Heart right ventricle (tissue), 16 donors: ENCODE data around the gene TAS2R41. TPM values are rescaled to one million over a fixed set of nuclear protein-coding genes. Genes with fewer than 3 reads are reported as not detected.
A peak's percentile ranks its signal among the peaks of the same experiment; 100 is the strongest.

Experiments used
- ATAC-seq, 8 donors: fragments of 200-7000 bp; cut with Tn5 transposase; one replicate each; pipeline ENCODE4 v1.9.1; 2020; ENCODE audit warnings: mild to moderate bottlenecking in 8 of 8, moderate library complexity in 8 of 8, moderate number of reproducible peaks in 1 of 8
- DNase-seq, 2 donors: peaks; one replicate each; pipeline ENCODE4 v3.0.0-alpha.2; 2020
- H3K27ac ChIP-seq, 10 donors: fragments of 200-600 bp; sonication (generic) in 2 of 10; one replicate each; pipeline versions ENCODE4 v1.5.0 to v1.8.0; 2020 to 2022; ENCODE audit warnings: mild to moderate bottlenecking in 3 of 10
- H3K27me3 ChIP-seq, 7 donors: fragments of 200-600 bp; one replicate each; pipeline ENCODE4 v1.8.0; 2021 to 2022; ENCODE audit warnings: mild to moderate bottlenecking in 2 of 7
- H3K36me3 ChIP-seq, 9 donors: fragments of 200-600 bp; sonication (generic) in 1 of 9; one replicate each; pipeline versions ENCODE4 v1.5.0 to v1.8.0; 2020 to 2022; ENCODE audit warnings: mild to moderate bottlenecking in 2 of 9
- H3K4me1 ChIP-seq, 9 donors: fragments of 200-600 bp; sonication (generic) in 1 of 9; one replicate each; pipeline versions ENCODE4 v1.5.0 to v1.8.0; 2020 to 2022; ENCODE audit warnings: mild to moderate bottlenecking in 4 of 9
- H3K4me3 ChIP-seq, 10 donors: fragments of 200-600 bp; sonication (generic) in 2 of 10; one replicate each; pipeline versions ENCODE4 v1.5.0 to v1.8.0; 2020 to 2022; ENCODE audit warnings: mild to moderate bottlenecking in 7 of 10, moderate library complexity in 2 of 10
- H3K9me3 ChIP-seq, 11 donors: fragments of 200-600 bp in 10 of 11; sonication (generic) in 2 of 11; one replicate each; pipeline versions ENCODE4 v1.5.0 to v1.8.0; 2013 to 2022; ENCODE audit warnings: mild to moderate bottlenecking in 2 of 11, control low read depth in 1 of 11, moderate library complexity in 1 of 11
- WGBS, 2 donors: extraction: QIAGEN DNeasy Blood & Tissue Kit; methylation state at CpG; one replicate each; pipeline ENCODE4 v1.1.7; 2013; ENCODE audit warnings: inconsistent platforms in 1 of 2; 5-methylcytosine and 5-hydroxymethylcytosine counted together
- intact Hi-C, 10 donors: fragments of 100-400 bp; cut with DNase I; formaldehyde crosslinking; loops; one replicate each; pipeline versions ENCODE4 v1.11.1 to v1.14.2; 2022
- polyA plus RNA-seq, 2 donors: library from polyadenylated mRNA; stranded (reverse); fragments of 200-250 nt; gene quantifications; one replicate each; pipeline ENCODE4 v1.2.3, GENCODE V29; 2013
- total RNA-seq, 10 donors: library from RNA; stranded (reverse); fragmentation: NEBNext Ultra II Directional in 3 of 10; extraction: Animal tissue kit (Norgen Biotek cat#: 25700) in 3 of 10; gene quantifications; one replicate each; pipeline versions ENCODE4 v1.2.1 to v1.2.4, GENCODE V29; 2021 to 2023
- TF ChIP-seq, protein P1 (sequence below), 9 donors: fragments of 200-600 bp; sonication (generic) in 2 of 9; IDR thresholded peaks; one replicate each; pipeline versions ENCODE4 v1.5.0 to v1.8.0; 2021 to 2022; ENCODE audit warnings: antibody characterized with exemption in 9 of 9, mild to moderate bottlenecking in 5 of 9, moderate library complexity in 1 of 9
- donor health status: Arrhythmogenic right ventricular cardiomyopathy.
- donor health status: ischemic (EF 13 %, LVEDD 7.1; RV severe dilation, severe dysfunction).
- donor health status: healthy with polysubstance abuse.
- donor health status: DM: no; HTN: yes; CAD: no.
- donor health status: DM: no; HTN: no; CAD: no.
- donor health status: ischemic (EF 25% LVEDD 6.9; RV normal size, moderate dysfunction).
- donor health status: ischemic (EF 25% LVEDD 5.7; RV mildly dilated, moderate dysfunction).
- donor health status: healthy.
- donor health status: DM: yes; HTN: yes; CAD: no.
- donor health status: Ischemic cardiomyopathy.
- donor health status: ischemic (EF 35%, LVEDD 5.7; RV mildly dilated, moderate dysfunction).
- donor health status: nonischemic (EF 11% LVEDD 7.7; RV severe dilation, severe dysfunction).
- donor health status: DM: yes; HTN: yes; CAD: no.
- donor health status: PGD.
- donor health status: ischemic (EF 29% LVEDD 5.4; RV normal size, mild dysfunction).
- donor health status: nonischemic (EF 23%, LVEDD 6.1; RV moderate dilation, normal function).

TAS2R41 gene
- total and polyA plus RNA-seq, 12 donors = 0.40 TPM; not detected in 11

GRCh38 chr7:143434660-143435059 lies 43.0 kb upstream of the TAS2R41 start:
- 64 to 66% methylated on average over 9 of the region's 9 CpGs for WGBS, 2 donors
- ATAC-seq (peak in 5 of 8 donors; percentile 33 to 75 (median 49)), DNase-seq (peak; percentile 50 to 51)
- H3K9me3 ChIP-seq = no peaks in the 10 kb centered on the region
- H3K27ac ChIP-seq = no peak overlapping the region
- H3K4me1 ChIP-seq = peaks cover 0 to 11% (median 0%) of the 10 kb centered on the region in 9 donors
- TF ChIP-seq, protein P1, sequence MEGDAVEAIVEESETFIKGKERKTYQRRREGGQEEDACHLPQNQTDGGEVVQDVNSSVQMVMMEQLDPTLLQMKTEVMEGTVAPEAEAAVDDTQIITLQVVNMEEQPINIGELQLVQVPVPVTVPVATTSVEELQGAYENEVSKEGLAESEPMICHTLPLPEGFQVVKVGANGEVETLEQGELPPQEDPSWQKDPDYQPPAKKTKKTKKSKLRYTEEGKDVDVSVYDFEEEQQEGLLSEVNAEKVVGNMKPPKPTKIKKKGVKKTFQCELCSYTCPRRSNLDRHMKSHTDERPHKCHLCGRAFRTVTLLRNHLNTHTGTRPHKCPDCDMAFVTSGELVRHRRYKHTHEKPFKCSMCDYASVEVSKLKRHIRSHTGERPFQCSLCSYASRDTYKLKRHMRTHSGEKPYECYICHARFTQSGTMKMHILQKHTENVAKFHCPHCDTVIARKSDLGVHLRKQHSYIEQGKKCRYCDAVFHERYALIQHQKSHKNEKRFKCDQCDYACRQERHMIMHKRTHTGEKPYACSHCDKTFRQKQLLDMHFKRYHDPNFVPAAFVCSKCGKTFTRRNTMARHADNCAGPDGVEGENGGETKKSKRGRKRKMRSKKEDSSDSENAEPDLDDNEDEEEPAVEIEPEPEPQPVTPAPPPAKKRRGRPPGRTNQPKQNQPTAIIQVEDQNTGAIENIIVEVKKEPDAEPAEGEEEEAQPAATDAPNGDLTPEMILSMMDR (IDR thresholded peaks at IDR 0.05) = no peak
- intact Hi-C loops = no loop called here
- no peak overlapping the region for H3K4me3 ChIP-seq
- no peaks in the 10 kb centered on the region for H3K36me3 ChIP-seq
- no peaks in the 10 kb centered on the region for H3K27me3 ChIP-seq

- no peak for DNase-seq
- 89 to 91% methylated on average over 2 of the region's 2 CpGs for WGBS, 2 donors
These were observed 42.4 kb upstream of the TAS2R41 start for GRCh38 chr7:143435266-143435665.

GRCh38 chr7:143436325-143436946 lies 41.2 kb upstream of the TAS2R41 start:
- no peak for ATAC-seq
- TF ChIP-seq, protein P1 (IDR thresholded peaks at IDR 0.05) = no peak
- no peak for DNase-seq
- 87 to 92% methylated on average over 3 of the region's 3 CpGs for WGBS, 2 donors
- Histone ChIP-seq H3K9me3 (no peaks in the 10 kb centered on the region), H3K36me3 (no peaks in the 10 kb centered on the region), H3K4me3 (no peak overlapping the region), H3K27me3 (peaks cover 0 to 5% (median 0%) of the 10 kb centered on the region in 7 donors), H3K4me1 (peaks cover 0 to 4% (median 0%) of the 10 kb centered on the region in 9 donors), H3K27ac (no peak overlapping the region)
- intact Hi-C loops = no loop called here

More at GRCh38 chr7:143435266-143435665, 42.4 kb upstream of the TAS2R41 start:
- H3K27me3 ChIP-seq = peaks cover 0 to 5% (median 0%) of the 10 kb centered on the region in 7 donors
- H3K9me3 ChIP-seq = no peaks in the 10 kb centered on the region
- no peak overlapping the region for H3K27ac ChIP-seq
- TF ChIP-seq, protein P1 (IDR thresholded peaks at IDR 0.05) = no peak
- no peak overlapping the region for H3K4me3 ChIP-seq
- intact Hi-C loops = no loop called here
- no peaks in the 10 kb centered on the region for H3K36me3 ChIP-seq
- no peak for ATAC-seq
- H3K4me1 ChIP-seq = peaks cover 0 to 5% (median 0%) of the 10 kb centered on the region in 9 donors

- peaks cover 0 to 5% (median 0%) of the 10 kb centered on the region in 7 donors for H3K27me3 ChIP-seq
- no peak overlapping the region for H3K27ac ChIP-seq
- intact Hi-C loops = no loop called here
- TF ChIP-seq, protein P1 (IDR thresholded peaks at IDR 0.05) = no peak
- no peak for ATAC-seq
- WGBS, 2 donors = 65 to 66% methylated on average over 4 of the region's 4 CpGs
- DNase-seq = no peak
- no peaks in the 10 kb centered on the region for H3K36me3 ChIP-seq
- peaks cover 0 to 4% (median 0%) of the 10 kb centered on the region in 9 donors for H3K4me1 ChIP-seq
- no peak overlapping the region for H3K4me3 ChIP-seq
- no peaks in the 10 kb centered on the region for H3K9me3 ChIP-seq
These were observed 40.1 kb upstream of the TAS2R41 start for GRCh38 chr7:143437578-143437977.
